ENCODE measurements around the gene PCP4L1.

PCP4L1 gene

DNA sequence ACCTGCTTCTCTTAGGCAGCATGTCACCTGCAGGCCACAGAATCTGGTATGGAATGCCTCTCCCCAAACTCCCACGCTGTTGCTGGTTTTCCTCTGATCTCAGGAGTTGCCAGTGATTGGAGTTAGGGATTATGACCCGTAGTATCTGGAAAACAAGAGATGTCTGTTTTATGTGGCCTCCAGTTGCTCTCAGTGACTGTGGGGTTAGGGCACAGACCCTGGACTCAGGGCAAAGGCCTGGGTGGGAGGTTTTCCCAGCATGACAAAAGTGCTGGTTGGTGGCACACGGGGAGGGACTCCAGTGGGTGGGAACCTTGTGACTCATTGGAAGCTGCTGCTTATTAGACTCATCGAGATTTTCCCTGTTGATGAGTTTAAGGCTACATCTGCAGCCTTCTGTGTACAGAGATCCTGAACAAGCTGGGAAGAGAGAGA lies 20.5 kb upstream of the PCP4L1 start, which contains the start of gene NR1I3:
TSS of gene NR1I3 (minus strand) at position 165 of the 435 bp plus-strand sequence. CDS start 1,638 bp downstream, outside the sequence.
- Histone ChIP-seq H3K4me2 (ENCODE audit: low read depth, low read length) (no peak within 1 kb of the TSS), H3K4me1 (ENCODE audit: low read length) (no peaks in the 10 kb centered on the region), H3K79me2 (ENCODE audit: low read length) (no peaks in the 10 kb centered on the region), H2AFZ (ENCODE audit: low read length) (no peak within 1 kb of the TSS), H3K9ac (ENCODE audit: low read length) (no peak within 1 kb of the TSS), H3F3A (ENCODE audit: insufficient read depth, low read length) (no peaks in the 10 kb centered on the region), H3K27me3 (replicated peaks; ENCODE audit: insufficient read depth, low read length) (no peaks in the 10 kb centered on the region), H3K9me2 (replicated peaks; ENCODE audit: insufficient read depth, low read length) (no peaks in the 10 kb centered on the region), H3K36me3 (replicated peaks; ENCODE audit: insufficient read depth, low read length) (no peaks in the 10 kb centered on the region), H3K9me3 (replicated peaks; ENCODE audit: insufficient read depth, low read length) (no peaks in the 10 kb centered on the region), H3K27ac (ENCODE audit: low read length) (no peak within 1 kb of the TSS), H4K20me1 (ENCODE audit: insufficient read depth, low read length) (no peaks in the 10 kb centered on the region), H3K4me3 (ENCODE audit: low read length) (no peak within 1 kb of the TSS)
- TF ChIP-seq EZH2phosphoT487 (IDR thresholded peaks at IDR 0.05; ENCODE audit: low read length) (no peak), EZH2 (optimal IDR thresholded peaks at IDR 0.05; ENCODE audit: low read depth, low read length) (no peak)
- TF ChIP-seq, protein P1, sequence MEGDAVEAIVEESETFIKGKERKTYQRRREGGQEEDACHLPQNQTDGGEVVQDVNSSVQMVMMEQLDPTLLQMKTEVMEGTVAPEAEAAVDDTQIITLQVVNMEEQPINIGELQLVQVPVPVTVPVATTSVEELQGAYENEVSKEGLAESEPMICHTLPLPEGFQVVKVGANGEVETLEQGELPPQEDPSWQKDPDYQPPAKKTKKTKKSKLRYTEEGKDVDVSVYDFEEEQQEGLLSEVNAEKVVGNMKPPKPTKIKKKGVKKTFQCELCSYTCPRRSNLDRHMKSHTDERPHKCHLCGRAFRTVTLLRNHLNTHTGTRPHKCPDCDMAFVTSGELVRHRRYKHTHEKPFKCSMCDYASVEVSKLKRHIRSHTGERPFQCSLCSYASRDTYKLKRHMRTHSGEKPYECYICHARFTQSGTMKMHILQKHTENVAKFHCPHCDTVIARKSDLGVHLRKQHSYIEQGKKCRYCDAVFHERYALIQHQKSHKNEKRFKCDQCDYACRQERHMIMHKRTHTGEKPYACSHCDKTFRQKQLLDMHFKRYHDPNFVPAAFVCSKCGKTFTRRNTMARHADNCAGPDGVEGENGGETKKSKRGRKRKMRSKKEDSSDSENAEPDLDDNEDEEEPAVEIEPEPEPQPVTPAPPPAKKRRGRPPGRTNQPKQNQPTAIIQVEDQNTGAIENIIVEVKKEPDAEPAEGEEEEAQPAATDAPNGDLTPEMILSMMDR (IDR thresholded peaks at IDR 0.05; ENCODE audit: low read length) = no peak
- no peak for DNase-seq

- H4K20me1 ChIP-seq (ENCODE audit: insufficient read depth, low read length) = no peaks in the 10 kb centered on the region
- no peak overlapping the region for H3K4me3 ChIP-seq (ENCODE audit: low read length)
- H3K9ac ChIP-seq (ENCODE audit: low read length) = no peak overlapping the region
- H3K27ac ChIP-seq (ENCODE audit: low read length) = no peak overlapping the region
- no peaks in the 10 kb centered on the region for H3K9me3 ChIP-seq (replicated peaks; ENCODE audit: insufficient read depth, low read length)
- H2AFZ ChIP-seq (ENCODE audit: low read length) = no peak overlapping the region
- H3K9me2 ChIP-seq (replicated peaks; ENCODE audit: insufficient read depth, low read length) = no peaks in the 10 kb centered on the region
- H3F3A ChIP-seq (ENCODE audit: insufficient read depth, low read length) = no peaks in the 10 kb centered on the region
- TF ChIP-seq EZH2 (optimal IDR thresholded peaks at IDR 0.05; ENCODE audit: low read depth, low read length) (no peak), EZH2phosphoT487 (IDR thresholded peaks at IDR 0.05; ENCODE audit: low read length) (no peak)
- TF ChIP-seq, protein P1 (IDR thresholded peaks at IDR 0.05; ENCODE audit: low read length) = no peak
- no peaks in the 10 kb centered on the region for H3K4me1 ChIP-seq (ENCODE audit: low read length)
- H3K27me3 ChIP-seq (replicated peaks; ENCODE audit: insufficient read depth, low read length) = no peaks in the 10 kb centered on the region
- H3K4me2 ChIP-seq (ENCODE audit: low read depth, low read length) = no peak overlapping the region
- H3K79me2 ChIP-seq (ENCODE audit: low read length) = no peaks in the 10 kb centered on the region
- H3K36me3 ChIP-seq (replicated peaks; ENCODE audit: insufficient read depth, low read length) = no peaks in the 10 kb centered on the region
- no peak for DNase-seq
Observed at GRCh38 chr1:161241682-161242081, 16.9 kb upstream of the PCP4L1 start.

DNA sequence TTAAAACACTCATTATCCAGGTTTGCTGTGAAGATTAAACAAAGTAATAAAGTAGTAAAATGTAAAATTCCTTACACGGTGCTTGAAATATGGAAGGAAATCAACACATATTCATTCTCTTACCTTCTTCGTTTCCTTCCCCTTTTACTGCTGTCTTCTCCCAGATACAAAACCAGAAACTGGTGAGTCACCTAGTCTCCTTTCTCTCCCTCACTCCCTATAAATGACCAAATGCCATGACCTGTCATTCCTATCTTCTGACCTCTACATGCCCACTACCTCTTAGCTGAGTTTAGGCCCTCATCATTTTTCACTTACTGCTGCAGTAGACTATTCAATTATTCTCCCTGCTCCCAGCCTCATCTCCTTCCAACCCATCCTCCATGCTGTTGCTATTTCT lies 16.2 kb upstream of the PCP4L1 start:
- no peaks in the 10 kb centered on the region for H3F3A ChIP-seq (ENCODE audit: insufficient read depth, low read length)
- H2AFZ ChIP-seq (ENCODE audit: low read length) = no peak overlapping the region
- no peaks in the 10 kb centered on the region for H4K20me1 ChIP-seq (ENCODE audit: insufficient read depth, low read length)
- no peak overlapping the region for H3K4me2 ChIP-seq (ENCODE audit: low read depth, low read length)
- no peaks in the 10 kb centered on the region for H3K4me1 ChIP-seq (ENCODE audit: low read length)
- no peaks in the 10 kb centered on the region for H3K36me3 ChIP-seq (replicated peaks; ENCODE audit: insufficient read depth, low read length)
- no peaks in the 10 kb centered on the region for H3K27me3 ChIP-seq (replicated peaks; ENCODE audit: insufficient read depth, low read length)
- no peak overlapping the region for H3K27ac ChIP-seq (ENCODE audit: low read length)
- H3K9me3 ChIP-seq (replicated peaks; ENCODE audit: insufficient read depth, low read length) = no peaks in the 10 kb centered on the region
- no peak for TF ChIP-seq EZH2phosphoT487 (IDR thresholded peaks at IDR 0.05; ENCODE audit: low read length)
- TF ChIP-seq, protein P1 (IDR thresholded peaks at IDR 0.05; ENCODE audit: low read length) = no peak
- no peak for TF ChIP-seq EZH2 (optimal IDR thresholded peaks at IDR 0.05; ENCODE audit: low read depth, low read length)
- no peak overlapping the region for H3K4me3 ChIP-seq (ENCODE audit: low read length)
- DNase-seq = no peak
- H3K9me2 ChIP-seq (replicated peaks; ENCODE audit: insufficient read depth, low read length) = no peaks in the 10 kb centered on the region
- no peak overlapping the region for H3K9ac ChIP-seq (ENCODE audit: low read length)
- no peaks in the 10 kb centered on the region for H3K79me2 ChIP-seq (ENCODE audit: low read length)

All from MM.1S (cell line).